ENCODE measurements around the gene EEA1. TPM values are rescaled to one million over a fixed set of nuclear protein-coding genes. Genes with fewer than 3 reads are reported as not detected.

The EEA1 gene
- total RNA-seq, 4 donors from 2014 or later: 24.7 to 45.0 (median 32.1) TPM

- 85 to 92% methylated on average over 2 of the region's 2 CpGs for WGBS, 2 donors
- DNase-seq (ENCODE audit: low spot score in 2 of 2): no peak
- no peak overlapping the region for H3K4me3 ChIP-seq (ENCODE audit: low read depth, poor library complexity, severe bottlenecking)
- intact Hi-C loops (cut with DNase I; ENCODE audit: low total_unique reads): no loop called here
- TF ChIP-seq CTCF (IDR thresholded peaks at IDR 0.05) (no peak), POLR2A (IDR thresholded peaks at IDR 0.05) (no peak)
Measured at GRCh38 chr12:92886131-92886530, 43.0 kb downstream of the EEA1 start.

GRCh38 chr12:92879698-92880322, 49.3 kb downstream of the EEA1 start:
- TF ChIP-seq CTCF (IDR thresholded peaks at IDR 0.05) (no peak), POLR2A (IDR thresholded peaks at IDR 0.05) (no peak)
- WGBS, 2 donors: 79 to 88% methylated on average over 2 of the region's 2 CpGs
- no peak overlapping the region for H3K4me3 ChIP-seq (ENCODE audit: low read depth, poor library complexity, severe bottlenecking)
- no peak for DNase-seq (ENCODE audit: low spot score in 2 of 2)
- intact Hi-C loops (cut with DNase I; ENCODE audit: low total_unique reads): no loop called here

- 88 to 96% methylated on average over 1 of the region's 1 CpG for WGBS, 2 donors
- H3K4me3 ChIP-seq (ENCODE audit: low read depth, poor library complexity, severe bottlenecking): no peak overlapping the region
- no peak for DNase-seq (ENCODE audit: low spot score in 2 of 2)
- no peak for TF ChIP-seq CTCF (IDR thresholded peaks at IDR 0.05)
- intact Hi-C loops (cut with DNase I; ENCODE audit: low total_unique reads): no loop called here
Measured at GRCh38 chr12:92877904-92878303, 51.2 kb downstream of the EEA1 start.

GRCh38 chr12:92876496-92876895, 52.6 kb downstream of the EEA1 start:
- DNase-seq (ENCODE audit: low spot score in 2 of 2): no peak
- intact Hi-C loops (cut with DNase I; ENCODE audit: low total_unique reads): no loop called here
- TF ChIP-seq POLR2A (IDR thresholded peaks at IDR 0.05) (no peak), CTCF (IDR thresholded peaks at IDR 0.05) (no peak)
- no peak overlapping the region for H3K4me3 ChIP-seq (ENCODE audit: low read depth, poor library complexity, severe bottlenecking)
- WGBS, 2 donors: 95 to 96% methylated on average over 3 of the region's 3 CpGs

GRCh38 chr12:92871116-92871515, 58.0 kb downstream of the EEA1 start:
- intact Hi-C loops (cut with DNase I; ENCODE audit: low total_unique reads): no loop called here
- 30 to 39% methylated on average over 3 of the region's 3 CpGs for WGBS, 2 donors
- TF ChIP-seq CTCF (IDR thresholded peaks at IDR 0.05): no peak
- TF ChIP-seq POLR2A (IDR thresholded peaks at IDR 0.05): no peak
- no peak overlapping the region for H3K4me3 ChIP-seq (ENCODE audit: low read depth, poor library complexity, severe bottlenecking)
- DNase-seq (ENCODE audit: low spot score in 2 of 2): no peak

- WGBS, 2 donors: 94 to 97% methylated on average over 2 of the region's 2 CpGs
Measured at GRCh38 chr12:92866418-92866817, 62.7 kb downstream of the EEA1 start.

More at GRCh38 chr12:92866418-92866817, 62.7 kb downstream of the EEA1 start:
- TF ChIP-seq CTCF (IDR thresholded peaks at IDR 0.05) (no peak), POLR2A (IDR thresholded peaks at IDR 0.05) (no peak)
- no peak for DNase-seq (ENCODE audit: low spot score in 2 of 2)
- intact Hi-C loops (cut with DNase I; ENCODE audit: low total_unique reads): no loop called here
- H3K4me3 ChIP-seq (ENCODE audit: low read depth, poor library complexity, severe bottlenecking): no peak overlapping the region

Data from lower leg skin (tissue), 4 donors.